Measurements from ENCODE around the gene SLC22A4.

DNA sequence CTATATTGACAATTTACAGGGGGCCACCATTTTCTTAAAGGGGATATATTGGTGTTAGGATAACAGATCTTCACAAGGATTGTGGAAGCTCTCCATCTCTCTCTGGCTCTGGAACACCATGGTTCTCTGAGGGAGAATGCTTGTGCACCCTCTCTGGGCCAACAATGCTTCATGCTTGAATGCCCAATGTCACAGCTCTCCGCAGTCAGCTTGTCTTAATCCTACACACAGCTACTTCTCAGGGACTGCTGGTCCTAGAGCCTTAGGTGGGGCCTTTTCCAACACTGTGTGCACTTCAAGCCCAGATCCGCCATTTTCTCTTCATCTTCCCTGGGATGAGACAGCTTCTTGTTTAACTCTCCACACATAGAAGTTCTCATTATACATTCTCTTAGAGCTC is 43.6 kb upstream of the SLC22A4 start:
- TF ChIP-seq, protein P1, sequence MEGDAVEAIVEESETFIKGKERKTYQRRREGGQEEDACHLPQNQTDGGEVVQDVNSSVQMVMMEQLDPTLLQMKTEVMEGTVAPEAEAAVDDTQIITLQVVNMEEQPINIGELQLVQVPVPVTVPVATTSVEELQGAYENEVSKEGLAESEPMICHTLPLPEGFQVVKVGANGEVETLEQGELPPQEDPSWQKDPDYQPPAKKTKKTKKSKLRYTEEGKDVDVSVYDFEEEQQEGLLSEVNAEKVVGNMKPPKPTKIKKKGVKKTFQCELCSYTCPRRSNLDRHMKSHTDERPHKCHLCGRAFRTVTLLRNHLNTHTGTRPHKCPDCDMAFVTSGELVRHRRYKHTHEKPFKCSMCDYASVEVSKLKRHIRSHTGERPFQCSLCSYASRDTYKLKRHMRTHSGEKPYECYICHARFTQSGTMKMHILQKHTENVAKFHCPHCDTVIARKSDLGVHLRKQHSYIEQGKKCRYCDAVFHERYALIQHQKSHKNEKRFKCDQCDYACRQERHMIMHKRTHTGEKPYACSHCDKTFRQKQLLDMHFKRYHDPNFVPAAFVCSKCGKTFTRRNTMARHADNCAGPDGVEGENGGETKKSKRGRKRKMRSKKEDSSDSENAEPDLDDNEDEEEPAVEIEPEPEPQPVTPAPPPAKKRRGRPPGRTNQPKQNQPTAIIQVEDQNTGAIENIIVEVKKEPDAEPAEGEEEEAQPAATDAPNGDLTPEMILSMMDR (IDR thresholded peaks at IDR 0.05): no peak
- TF ChIP-seq POLR2A (IDR thresholded peaks at IDR 0.05): no peak
